ENCODE data around the gene WDR59.

DNA sequence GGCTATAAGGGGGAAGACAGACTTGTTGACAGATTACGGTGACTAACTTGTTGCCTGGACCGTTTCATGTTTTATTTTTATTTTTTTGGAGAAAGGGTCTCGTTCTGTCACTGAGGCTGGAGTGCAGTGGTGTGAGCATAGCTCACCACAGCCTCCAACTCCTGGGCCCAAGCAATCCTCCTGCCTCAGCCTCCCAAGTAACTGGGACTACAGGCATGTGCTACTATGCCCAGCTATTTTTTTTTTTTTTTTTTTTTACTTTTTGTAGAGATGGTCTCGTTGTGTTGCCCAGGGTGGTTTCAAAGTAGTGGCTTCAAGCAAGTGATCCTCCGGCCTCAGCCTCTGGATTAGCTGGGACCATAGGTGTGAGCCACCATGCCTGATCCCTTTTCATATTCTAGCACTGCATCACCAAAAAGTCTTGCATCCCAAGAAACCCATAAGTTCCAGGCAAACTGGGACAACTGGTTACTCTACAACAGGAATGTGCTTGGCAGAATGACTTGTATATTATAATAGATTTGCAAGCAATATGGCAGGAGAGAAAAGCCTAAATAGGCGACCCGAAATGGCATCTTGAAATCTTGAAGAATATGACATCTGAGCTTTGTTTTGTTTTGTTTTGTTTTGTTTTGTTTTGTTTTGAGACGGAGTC, 2.2 kb upstream of the WDR59 start:
- TF ChIP-seq, protein P1, sequence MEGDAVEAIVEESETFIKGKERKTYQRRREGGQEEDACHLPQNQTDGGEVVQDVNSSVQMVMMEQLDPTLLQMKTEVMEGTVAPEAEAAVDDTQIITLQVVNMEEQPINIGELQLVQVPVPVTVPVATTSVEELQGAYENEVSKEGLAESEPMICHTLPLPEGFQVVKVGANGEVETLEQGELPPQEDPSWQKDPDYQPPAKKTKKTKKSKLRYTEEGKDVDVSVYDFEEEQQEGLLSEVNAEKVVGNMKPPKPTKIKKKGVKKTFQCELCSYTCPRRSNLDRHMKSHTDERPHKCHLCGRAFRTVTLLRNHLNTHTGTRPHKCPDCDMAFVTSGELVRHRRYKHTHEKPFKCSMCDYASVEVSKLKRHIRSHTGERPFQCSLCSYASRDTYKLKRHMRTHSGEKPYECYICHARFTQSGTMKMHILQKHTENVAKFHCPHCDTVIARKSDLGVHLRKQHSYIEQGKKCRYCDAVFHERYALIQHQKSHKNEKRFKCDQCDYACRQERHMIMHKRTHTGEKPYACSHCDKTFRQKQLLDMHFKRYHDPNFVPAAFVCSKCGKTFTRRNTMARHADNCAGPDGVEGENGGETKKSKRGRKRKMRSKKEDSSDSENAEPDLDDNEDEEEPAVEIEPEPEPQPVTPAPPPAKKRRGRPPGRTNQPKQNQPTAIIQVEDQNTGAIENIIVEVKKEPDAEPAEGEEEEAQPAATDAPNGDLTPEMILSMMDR (IDR thresholded peaks at IDR 0.05): no peak
- TF ChIP-seq POLR2A (IDR thresholded peaks at IDR 0.05): no peak
